HCT116 (cell line): ENCODE results near the gene MAP4K4. TPM values are rescaled to one million over a fixed set of nuclear protein-coding genes. Genes with fewer than 3 reads are reported as not detected.

Source experiments
- ATAC-seq: fragments of 200-7000 bp; cut with Tn5 transposase; 2 replicates; pipeline ENCODE4 v1.9.1; 2020; ENCODE audit warnings: mild to moderate bottlenecking, moderate library complexity
- BruUV-seq: library from RNA; stranded (reverse); fragments of 400-500 nt; replicated peaks from 2 replicates; lab custom pipeline; 2021; lab: Mats Ljungman, UMichigan
- CTCF ChIA-PET: fragments of 300-600 bp; sonication (Branson Sonifier 250); formaldehyde crosslinking; loops from one replicate; lab custom pipeline; 2021; ENCODE audit warnings: antibody characterized with exemption; lab: Charles Lee
- POLR2A ChIA-PET: fragments of 300-600, 350-600 bp; sonication (Branson Sonifier 250); formaldehyde crosslinking; loops from one replicate; lab custom pipeline; 2021; ENCODE audit warnings: antibody characterized with exemption; lab: Charles Lee
- RAD21 ChIA-PET, 2 experiments: fragments of 300-600 bp; sonication (Branson Sonifier 250); formaldehyde crosslinking; loops; one replicate each; lab custom pipeline; 2023; ENCODE audit warnings: low total read pairs in 2 of 2; ENCODE audit not compliant: uncharacterized antibody in 2 of 2, unreplicated experiment in 2 of 2, low non-redundant PET in 1 of 2; lab: Charles Lee
- DNase-seq: peaks from one replicate; pipeline ENCODE4 v3.0.0-alpha.2; 2010; ENCODE audit warnings: low read depth, low spot score
- H2AFZ ChIP-seq: fragments of 200-600 bp; shearing (Covaris generic), sonication (generic); 2 replicates; pipeline ENCODE4 v1.6.1; 2017; ENCODE audit warnings: low read depth, mixed run types, mixed read lengths, antibody characterized with exemption, low read length; ENCODE audit not compliant: poor library complexity, severe bottlenecking
- H3K27ac ChIP-seq: 2 replicates; pipeline ENCODE4 v1.5.1; 2012; ENCODE audit warnings: low read depth, low read length
- H3K27me3 ChIP-seq: fragments of 200-600 bp; sonication (generic); 2 replicates; pipeline ENCODE4 v1.6.1; 2016; ENCODE audit warnings: mixed run types, low read length, mixed read lengths; ENCODE audit not compliant: insufficient read depth
- H3K36me3 ChIP-seq, 2 experiments: fragments of 200-500 bp in 1 of 2; fragments of 200-600 bp in 1 of 2; sonication (Bioruptor generic) in 1 of 2; sonication (generic) in 1 of 2; 2 replicates each; pipeline versions ENCODE4 v1.5.1 to v1.6.1; 2014 to 2016; ENCODE audit warnings: low read length in 2 of 2, inconsistent platforms in 1 of 2, mixed read lengths in 1 of 2, mixed run types in 1 of 2; ENCODE audit not compliant: insufficient read depth in 2 of 2, control insufficient read depth in 1 of 2
- H3K4me1 ChIP-seq, 2 experiments: fragments of 200-600 bp in 1 of 2; sonication (generic) in 1 of 2; 2 replicates each; pipeline versions ENCODE4 v1.5.1 to v1.6.1; 2012 to 2017; ENCODE audit warnings: low read length in 2 of 2, inconsistent platforms in 1 of 2, mild to moderate bottlenecking in 1 of 2, mixed read lengths in 1 of 2, mixed run types in 1 of 2, moderate library complexity in 1 of 2; ENCODE audit not compliant: insufficient read depth in 2 of 2, control insufficient read depth in 1 of 2
- H3K4me2 ChIP-seq: fragments of 200-600 bp; sonication (generic); 2 replicates; pipeline ENCODE4 v1.6.1; 2017; ENCODE audit warnings: mixed run types, low read length, mixed read lengths
- H3K4me3 ChIP-seq, 2 experiments: fragments of 200-600 bp in 1 of 2; sonication (generic) in 1 of 2; replicated peaks in 1 of 2; 2 replicates each; pipeline ENCODE4 v1.5.1; 2011 to 2016; ENCODE audit warnings: low read length in 2 of 2, control low read depth in 1 of 2, low read depth in 1 of 2, mild to moderate bottlenecking in 1 of 2, mixed read lengths in 1 of 2, mixed run types in 1 of 2
- H3K79me2 ChIP-seq: fragments of 200-600 bp; sonication (generic); 2 replicates; pipeline ENCODE4 v1.6.1; 2017; ENCODE audit warnings: mild to moderate bottlenecking, mixed run types, low read length, moderate library complexity, mixed read lengths; ENCODE audit not compliant: insufficient read depth
- H3K9ac ChIP-seq: fragments of 200-600 bp; sonication (generic); 2 replicates; pipeline ENCODE4 v1.6.1; 2016; ENCODE audit warnings: low read length, mixed read lengths
- H3K9me2 ChIP-seq: fragments of 200-600 bp; sonication (generic), shearing (Covaris generic); 2 replicates; pipeline ENCODE4 v1.6.1; 2017; ENCODE audit warnings: mixed run types, mild to moderate bottlenecking, moderate library complexity; ENCODE audit not compliant: insufficient read depth
- H3K9me3 ChIP-seq, 2 experiments: fragments of 200-500 bp in 1 of 2; fragments of 200-600 bp in 1 of 2; sonication (Bioruptor generic) in 1 of 2; sonication (generic) in 1 of 2; 2 replicates each; pipeline ENCODE4 v1.6.1; 2014 to 2017; ENCODE audit warnings: low read length in 2 of 2, mixed read lengths in 2 of 2, inconsistent platforms in 1 of 2, low read depth in 1 of 2, mild to moderate bottlenecking in 1 of 2, mixed run types in 1 of 2, moderate library complexity in 1 of 2; ENCODE audit not compliant: control insufficient read depth in 1 of 2, insufficient read depth in 1 of 2
- H4K20me1 ChIP-seq: fragments of 200-600 bp; sonication (generic), shearing (Covaris generic); 2 replicates; pipeline ENCODE4 v1.6.1; 2017; ENCODE audit warnings: mixed run types, mild to moderate bottlenecking, moderate library complexity; ENCODE audit not compliant: insufficient read depth
- CBX3 ChIP-seq: IDR thresholded peaks from 2 replicates; pipeline ENCODE4 v1.6.1; 2012; ENCODE audit warnings: low read depth
- CEBPB ChIP-seq: IDR thresholded peaks from 2 replicates; pipeline ENCODE4 v1.6.1; 2012; ENCODE audit warnings: low read depth
- EGR1 ChIP-seq: IDR thresholded peaks from 2 replicates; pipeline ENCODE4 v1.6.1; 2012; ENCODE audit warnings: low read depth
- ELF1 ChIP-seq: IDR thresholded peaks from 2 replicates; pipeline ENCODE4 v1.6.1; 2012; ENCODE audit warnings: low read depth, borderline replicate concordance
- EZH2 ChIP-seq: fragments of 200-600 bp; sonication (generic); IDR thresholded peaks from 2 replicates; pipeline ENCODE4 v1.6.1; 2017; ENCODE audit warnings: antibody characterized with exemption, mixed run types
- EZH2phosphoT487 ChIP-seq: fragments of 200-600 bp; IDR thresholded peaks from 2 replicates; pipeline ENCODE4 v1.6.1; 2018; ENCODE audit warnings: antibody characterized with exemption, borderline replicate concordance
- FOSL1 ChIP-seq: IDR thresholded peaks from 2 replicates; pipeline ENCODE4 v1.6.1; 2012; ENCODE audit warnings: low read depth
- JUND ChIP-seq: IDR thresholded peaks from 2 replicates; pipeline ENCODE4 v1.6.1; 2012
- POLR2A ChIP-seq: IDR thresholded peaks from 2 replicates; pipeline ENCODE4 v1.7.0; 2011; ENCODE audit warnings: borderline replicate concordance; ENCODE audit not compliant: insufficient read depth, insufficient read length; ENCODE audit errors: extremely low read depth
- POLR2AphosphoS5 ChIP-seq: IDR thresholded peaks from 2 replicates; pipeline ENCODE4 v1.6.1; 2011; ENCODE audit warnings: mild to moderate bottlenecking, low read depth, low read length, moderate library complexity
- RAD21 ChIP-seq: IDR thresholded peaks from 2 replicates; pipeline ENCODE4 v1.6.1; 2012; ENCODE audit warnings: low read depth, mild to moderate bottlenecking
- SIN3A ChIP-seq: IDR thresholded peaks from 2 replicates; pipeline ENCODE4 v1.6.1; 2012; ENCODE audit warnings: low read depth
- SRF ChIP-seq: IDR thresholded peaks from 2 replicates; pipeline ENCODE4 v1.6.1; 2012; ENCODE audit warnings: low read depth
- TCF7L2 ChIP-seq: IDR thresholded peaks from 2 replicates; pipeline ENCODE4 v1.7.0; 2011; ENCODE audit warnings: borderline replicate concordance, inconsistent platforms; ENCODE audit not compliant: insufficient read depth, insufficient read length; ENCODE audit errors: extremely low read depth
- ZBTB33 ChIP-seq: IDR thresholded peaks from 2 replicates; pipeline ENCODE4 v1.6.1; 2011; ENCODE audit warnings: mild to moderate bottlenecking, low read length, moderate library complexity; ENCODE audit not compliant: insufficient replicate concordance; ENCODE audit errors: extremely low read depth
- ZFX ChIP-seq: fragments of 450-650 bp; IDR thresholded peaks from 2 replicates; pipeline ENCODE4 v1.6.1; 2017
- ZNF274 ChIP-seq: fragments of 200-500 bp; sonication (Bioruptor generic); IDR thresholded peaks from 2 replicates; pipeline ENCODE4 v1.6.1; 2014; ENCODE audit warnings: mild to moderate bottlenecking, low read depth, low read length, inconsistent platforms
- intact Hi-C: fragments of 100-400 bp; cut with micrococcal nuclease; formaldehyde crosslinking; loops from 2 replicates; pipeline ENCODE4 v1.10.0; 2022
- total RNA-seq: library from RNA; stranded (reverse); gene quantifications from one replicate; pipeline ENCODE4 v1.2.1, GENCODE V29; 2021; ENCODE audit not compliant: unreplicated experiment

MAP4K4 gene
- total RNA-seq, 1 experiment from 2014 or later = 62.3 TPM

- no peaks in the 10 kb centered on the region for H3K36me3 ChIP-seq
- peaks cover 98% of the 10 kb centered on the region for H3K79me2 ChIP-seq
- no peak overlapping the region for H3K27ac ChIP-seq
- DNase-seq (no peak), ATAC-seq (no peak)
- BruUV-seq = no TSS peak
- ChIA-PET POLR2A (no interaction called here), CTCF (interaction anchor here (1.3 kb wide), 1 partner anchor 9 kb away, joined by 5 read pairs; no protein-coding TSS in a partner anchor), RAD21 (no interaction called here)
- H4K20me1 ChIP-seq = no peaks in the 10 kb centered on the region; the same call in 1 of the 2 replicates
- H3K9me2 ChIP-seq = no peaks in the 10 kb centered on the region
- H3K4me2 ChIP-seq = no peak overlapping the region
- no peak overlapping the region for H2AFZ ChIP-seq
- no peaks in the 10 kb centered on the region for H3K27me3 ChIP-seq
- H3K9ac ChIP-seq = no peak overlapping the region
- no peaks in the 10 kb centered on the region for H3K9me3 ChIP-seq
- H3K4me3 ChIP-seq = no peak overlapping the region
- TF ChIP-seq CBX3 = no peak
- no peak for TF ChIP-seq TCF7L2
- TF ChIP-seq FOSL1 = no peak
- TF ChIP-seq SRF = no peak
- TF ChIP-seq CEBPB = no peak
- no peak for TF ChIP-seq RAD21
- no peak for TF ChIP-seq POLR2A
- no peak for TF ChIP-seq EZH2phosphoT487
- TF ChIP-seq JUND = no peak
- no peak for TF ChIP-seq ZNF274
- no peak for TF ChIP-seq ELF1
- no peak for TF ChIP-seq ZFX
- TF ChIP-seq SIN3A = no peak
- no peak for TF ChIP-seq ZBTB33
- TF ChIP-seq POLR2AphosphoS5 = no peak
- TF ChIP-seq EZH2 = no peak
- no peak for TF ChIP-seq EGR1
- H3K4me1 ChIP-seq = no peaks in the 10 kb centered on the region
- intact Hi-C loops = no loop called here
Observed at GRCh38 chr2:101779190-101779589, 81.7 kb downstream of the MAP4K4 start.
